Osteoblast (primary cell): ENCODE results near the gene FXR2. TPM values are rescaled to one million over a fixed set of nuclear protein-coding genes. Genes with fewer than 3 reads are reported as not detected.

Experiments used
- DNase-seq: peaks from one replicate; pipeline ENCODE4 v3.0.0; 2011; ENCODE audit warnings: low spot score, mixed read lengths; ENCODE audit not compliant: insufficient read length; ENCODE audit errors: missing footprints
- H2AFZ ChIP-seq: 2 replicates; pipeline ENCODE4 v1.6.0; 2011; ENCODE audit warnings: mild to moderate bottlenecking, low read length
- H3K27ac ChIP-seq: 2 replicates; pipeline ENCODE4 v1.5.1; 2011; ENCODE audit warnings: mild to moderate bottlenecking, low read depth, low read length, moderate library complexity
- H3K27me3 ChIP-seq: 2 replicates; pipeline ENCODE4 v1.6.0; 2012; ENCODE audit warnings: mild to moderate bottlenecking, control low read depth, inconsistent platforms, low read length, moderate library complexity; ENCODE audit not compliant: insufficient read depth
- H3K36me3 ChIP-seq: 2 replicates; pipeline ENCODE4 v1.5.1; 2011; ENCODE audit warnings: mild to moderate bottlenecking, low read length, control low read depth, moderate library complexity; ENCODE audit not compliant: insufficient read depth
- H3K4me1 ChIP-seq: 2 replicates; pipeline ENCODE4 v1.5.1; 2011; ENCODE audit warnings: mild to moderate bottlenecking, low read length, control low read depth, moderate library complexity; ENCODE audit not compliant: insufficient read depth
- H3K4me2 ChIP-seq: 2 replicates; pipeline ENCODE4 v1.6.0; 2011; ENCODE audit warnings: mild to moderate bottlenecking, low read length; ENCODE audit not compliant: insufficient read depth
- H3K4me3 ChIP-seq: fragments of 200-600 bp; sonication (generic); 3 replicates; pipeline ENCODE4 v1.5.1; 2012; ENCODE audit warnings: mild to moderate bottlenecking, low read length, inconsistent platforms; ENCODE audit not compliant: insufficient read depth
- H3K79me2 ChIP-seq: 2 replicates; pipeline ENCODE4 v1.6.0; 2012; ENCODE audit warnings: mild to moderate bottlenecking, low read length, control low read depth, inconsistent platforms; ENCODE audit not compliant: insufficient read depth
- H3K9me3 ChIP-seq: 2 replicates; pipeline ENCODE4 v1.5.1; 2011; ENCODE audit warnings: low read depth, low read length, control low read depth
- H4K20me1 ChIP-seq: 2 replicates; pipeline ENCODE4 v1.6.0; 2012; ENCODE audit warnings: mild to moderate bottlenecking, low read length, control low read depth; ENCODE audit not compliant: insufficient read depth
- CTCF ChIP-seq: IDR thresholded peaks from 2 replicates; pipeline ENCODE4 v1.5.1; 2011; ENCODE audit warnings: mild to moderate bottlenecking, low read depth, low read length, moderate library complexity; ENCODE audit errors: extremely low read depth
- total RNA-seq: library from RNA; depleted of rRNA; stranded (reverse); fragments of >200 nt; gene quantifications from 2 replicates; pipeline ENCODE4 v1.2.3, GENCODE V29; 2012

Gene FXR2
- total RNA-seq, 1 donor: 42.7 TPM

GRCh38 chr17:7575959-7576358 is 38.7 kb downstream of the FXR2 start:
- peaks cover 76% of the 10 kb centered on the region for H3K79me2 ChIP-seq
- no peaks in the 10 kb centered on the region for H3K9me3 ChIP-seq
- H3K4me2 ChIP-seq: peak overlapping the region; percentile 88
- H3K27ac ChIP-seq: no peak overlapping the region
- DNase-seq: no peak
- peaks cover 58% of the 10 kb centered on the region for H3K4me1 ChIP-seq
- H4K20me1 ChIP-seq: peaks cover 57% of the 10 kb centered on the region
- no peak for TF ChIP-seq CTCF
- H3K27me3 ChIP-seq: no peaks in the 10 kb centered on the region
- H2AFZ ChIP-seq: no peak overlapping the region
- H3K4me3 ChIP-seq: peak overlapping the region; percentile 87
- peaks cover 60% of the 10 kb centered on the region for H3K36me3 ChIP-seq

GRCh38 chr17:7575481-7575883 is 39.2 kb downstream of the FXR2 start:
- Histone ChIP-seq H3K79me2 (peaks cover 74% of the 10 kb centered on the region), H3K27me3 (no peaks in the 10 kb centered on the region), H3K4me1 (peaks cover 54% of the 10 kb centered on the region), H2AFZ (no peak overlapping the region), H3K27ac (peak overlapping the region; percentile 92), H3K9me3 (no peaks in the 10 kb centered on the region), H3K4me3 (peak overlapping the region; percentile 87), H3K36me3 (peaks cover 65% of the 10 kb centered on the region), H4K20me1 (peaks cover 57% of the 10 kb centered on the region), H3K4me2 (peak overlapping the region; percentile 88)
- no peak for DNase-seq
- TF ChIP-seq CTCF: no peak

GRCh38 chr17:7574176-7574953 is 40.3 kb downstream of the FXR2 start:
- peaks cover 43% of the 10 kb centered on the region for H3K4me1 ChIP-seq
- peak overlapping the region; percentile 92 for H3K27ac ChIP-seq
- H3K4me3 ChIP-seq: peak overlapping the region; percentile 87
- H2AFZ ChIP-seq: no peak overlapping the region
- DNase-seq: no peak
- peak overlapping the region; percentile 88 for H3K4me2 ChIP-seq
- H3K27me3 ChIP-seq: no peaks in the 10 kb centered on the region
- H3K9me3 ChIP-seq: no peaks in the 10 kb centered on the region
- peaks cover 57% of the 10 kb centered on the region for H4K20me1 ChIP-seq
- H3K36me3 ChIP-seq: peaks cover 76% of the 10 kb centered on the region
- H3K79me2 ChIP-seq: peaks cover 76% of the 10 kb centered on the region
- no peak for TF ChIP-seq CTCF

GRCh38 chr17:7573324-7574080 is 41.2 kb downstream of the FXR2 start:
- Histone ChIP-seq H3K9me3 (no peaks in the 10 kb centered on the region), H3K27me3 (no peaks in the 10 kb centered on the region), H3K36me3 (peaks cover 75% of the 10 kb centered on the region), H3K27ac (peak overlapping the region; percentile 92), H3K4me1 (peaks cover 36% of the 10 kb centered on the region), H4K20me1 (peaks cover 55% of the 10 kb centered on the region), H3K4me2 (peak overlapping the region; percentile 88), H3K79me2 (peaks cover 81% of the 10 kb centered on the region), H3K4me3 (peak overlapping the region; percentile 87), H2AFZ (no peak overlapping the region)
- DNase-seq: peak; percentile 97
- no peak for TF ChIP-seq CTCF
